HG03064 (cell line): ENCODE measurements around the gene SUPV3L1.
A peak's percentile ranks its signal among the peaks of the same experiment; 100 is the strongest.

Source experiments
- ATAC-seq: cut with Tn5 transposase; IDR thresholded peaks from one replicate; pipeline ENCODE4 v1.9.1; 2021; ENCODE audit warnings: low read depth; ENCODE audit not compliant: unreplicated experiment

The SUPV3L1 gene

GRCh38 chr10:69226919-69227450 lies 47.0 kb downstream of the SUPV3L1 start:
- ATAC-seq, result no peak

- no peak for ATAC-seq
Observed at GRCh38 chr10:69228151-69228550, 48.1 kb downstream of the SUPV3L1 start.

- no peak for ATAC-seq
Observed at GRCh38 chr10:69229616-69229916, 49.5 kb downstream of the SUPV3L1 start.

GRCh38 chr10:69230128-69230527 lies 50.1 kb downstream of the SUPV3L1 start:
- no peak for ATAC-seq

- ATAC-seq, result no peak
Observed at GRCh38 chr10:69232252-69232651, 52.2 kb downstream of the SUPV3L1 start.

GRCh38 chr10:69232736-69233480 lies 52.9 kb downstream of the SUPV3L1 start:
- no peak for ATAC-seq

GRCh38 chr10:69234447-69234846 lies 54.4 kb downstream of the SUPV3L1 start:
- no peak for ATAC-seq

GRCh38 chr10:69237528-69238159 lies 57.6 kb downstream of the SUPV3L1 start:
- peak; percentile 96 for ATAC-seq

GRCh38 chr10:69239136-69239535 lies 59.1 kb downstream of the SUPV3L1 start:
- ATAC-seq, result no peak

GRCh38 chr10:69239816-69240434 lies 59.9 kb downstream of the SUPV3L1 start:
- ATAC-seq, result no peak

GRCh38 chr10:69240455-69240854 lies 60.4 kb downstream of the SUPV3L1 start:
- ATAC-seq, result no peak

GRCh38 chr10:69241575-69241974 lies 61.5 kb downstream of the SUPV3L1 start:
- ATAC-seq, result no peak

GRCh38 chr10:69242040-69242851 lies 62.2 kb downstream of the SUPV3L1 start:
- no peak for ATAC-seq

GRCh38 chr10:69242852-69243212 lies 62.8 kb downstream of the SUPV3L1 start:
- no peak for ATAC-seq

GRCh38 chr10:69243817-69244216 lies 63.8 kb downstream of the SUPV3L1 start:
- no peak for ATAC-seq

GRCh38 chr10:69246036-69246435 lies 66.0 kb downstream of the SUPV3L1 start:
- no peak for ATAC-seq

GRCh38 chr10:69246581-69247312 lies 66.7 kb downstream of the SUPV3L1 start:
- no peak for ATAC-seq

- no peak for ATAC-seq
Observed at GRCh38 chr10:69247313-69247710, 67.3 kb downstream of the SUPV3L1 start.

- no peak for ATAC-seq
Observed at GRCh38 chr10:69248117-69248730, 68.2 kb downstream of the SUPV3L1 start.

- no peak for ATAC-seq
Observed at GRCh38 chr10:69250041-69250440, 70.0 kb downstream of the SUPV3L1 start.
